ENCODE measurements around the gene STAT2.
"Not testable (repeated sequence)": the region's sequence is repeated elsewhere in the genome, so short reads cannot be mapped to it uniquely, and the experiment has no call there.

STAT2 gene

DNA sequence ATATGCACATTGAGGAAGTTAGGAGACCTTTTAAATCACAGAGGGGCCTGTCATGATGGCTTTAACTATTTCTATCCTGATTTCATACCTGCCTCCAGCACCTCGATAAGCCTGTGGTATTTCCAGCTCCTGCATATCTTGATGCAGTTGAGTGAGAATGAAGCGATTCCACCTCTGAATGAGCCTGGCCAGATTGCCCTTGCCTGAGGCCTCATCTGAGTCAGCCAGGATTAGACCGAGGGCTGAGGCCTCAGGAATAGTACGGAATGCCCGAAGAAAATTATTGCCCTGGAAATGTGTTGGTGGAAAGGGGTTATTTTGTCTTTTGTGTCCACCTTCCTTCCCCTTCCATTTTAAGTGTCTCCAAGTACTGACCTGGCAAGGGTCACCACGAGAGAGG is 35.7 kb downstream of the STAT2 start:
- DNase-seq = no peak

DNA sequence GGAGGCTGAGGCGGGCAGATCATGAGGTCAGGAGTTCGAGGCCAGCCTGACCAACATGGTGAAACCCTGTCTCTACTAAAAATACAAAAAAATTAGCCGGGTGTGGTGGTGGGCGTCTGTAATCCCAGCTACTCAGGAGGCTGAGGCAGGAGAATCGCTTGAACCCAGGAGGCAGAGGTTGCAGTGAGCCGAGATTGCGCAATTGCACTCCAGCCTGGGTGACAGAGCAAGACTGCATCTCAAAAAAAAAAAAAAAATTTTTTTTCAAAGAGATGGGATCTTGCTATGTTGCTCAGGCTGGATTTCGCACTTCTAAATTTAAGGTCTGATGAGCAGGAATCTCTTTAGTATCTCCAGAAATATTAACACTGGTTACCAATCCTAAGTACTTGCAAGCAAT is 38.3 kb downstream of the STAT2 start:
- DNase-seq = not testable (repeated sequence)

DNA sequence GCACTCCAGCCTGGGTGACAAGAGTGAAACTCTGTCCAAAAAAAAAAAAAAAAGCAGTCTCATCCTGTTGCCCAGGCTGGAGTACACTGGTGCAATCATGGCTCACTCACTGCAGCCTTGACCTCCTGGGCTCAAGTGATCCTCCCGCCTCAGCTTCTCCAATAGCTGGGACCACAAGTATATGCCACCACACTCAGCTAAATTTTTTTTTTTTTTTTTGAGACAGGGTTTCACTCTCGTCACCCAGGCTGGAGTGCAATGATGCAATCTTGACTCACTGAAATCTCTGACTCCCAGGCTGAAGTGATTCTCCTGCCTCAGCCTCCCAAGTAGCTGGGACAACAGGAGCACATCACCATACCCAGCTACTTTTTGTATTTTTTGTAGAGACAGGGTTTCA is 38.9 kb downstream of the STAT2 start:
- DNase-seq = no peak

DNA sequence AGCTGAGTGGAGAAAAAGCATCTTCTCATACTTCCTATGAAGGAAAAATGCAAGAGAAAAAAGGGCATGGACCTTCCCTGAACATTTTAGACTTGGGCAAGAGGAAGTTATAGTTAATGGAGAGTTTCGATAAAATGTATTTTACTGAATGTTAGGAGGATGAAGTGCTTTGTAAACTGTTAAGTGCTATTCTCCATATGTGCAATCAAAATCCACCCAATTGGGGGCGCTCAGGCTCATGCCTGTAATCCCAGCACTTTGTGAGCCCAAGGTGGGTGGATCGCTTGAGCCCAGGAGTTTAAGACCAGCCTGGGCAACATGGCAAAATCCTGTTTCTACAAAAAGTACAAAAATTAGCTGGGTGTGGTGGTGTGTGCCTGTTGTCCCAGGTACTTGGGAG is 42.2 kb downstream of the STAT2 start:
- no peak for DNase-seq

DNA sequence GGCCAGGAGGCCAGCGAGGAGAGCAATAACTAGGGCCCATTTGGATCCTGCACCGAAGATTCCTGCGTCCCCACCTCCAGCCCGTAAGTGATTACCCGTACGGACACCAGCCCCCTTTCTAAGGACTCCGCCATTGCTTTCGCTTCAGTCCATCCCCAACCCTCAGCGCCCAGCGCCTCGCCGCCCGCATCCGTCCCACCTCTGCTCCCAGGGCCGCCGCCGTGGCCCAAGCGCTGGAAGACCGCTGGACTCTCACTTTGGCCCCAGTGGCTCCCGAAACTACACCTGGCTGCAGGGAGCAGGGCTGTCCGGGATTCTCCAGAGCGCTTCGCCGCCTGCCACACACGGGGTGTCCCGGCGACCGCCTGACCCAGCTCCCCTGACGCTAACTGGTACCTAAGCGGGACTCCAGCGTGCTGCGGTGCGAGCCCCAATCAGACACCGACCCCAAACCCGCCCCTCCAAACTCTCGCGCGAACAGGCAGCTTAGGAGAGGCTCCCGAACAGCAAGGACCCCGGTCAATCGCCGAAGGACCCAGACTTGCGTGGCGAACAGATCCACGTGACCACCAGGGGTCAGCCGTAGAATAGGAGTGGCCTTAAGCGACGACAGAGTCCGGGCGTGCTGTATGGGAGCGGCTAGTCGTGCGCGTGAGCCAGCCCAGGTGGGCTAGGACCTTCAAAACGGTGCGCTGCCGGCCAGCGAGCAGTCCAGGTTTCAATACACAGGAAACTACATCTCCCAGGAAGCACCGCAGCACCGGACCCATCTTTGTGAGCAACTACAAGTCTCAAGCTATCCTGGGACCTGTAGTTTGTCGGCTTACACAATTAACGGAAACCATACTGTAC is 44.1 kb downstream of the STAT2 start, which contains the start of gene CNPY2:
TSS of gene CNPY2 (minus strand) at position 367 of the 852 bp plus-strand sequence. CDS start 771 bp downstream, outside the sequence.
- DNase-seq = peak; percentile 94

DNA sequence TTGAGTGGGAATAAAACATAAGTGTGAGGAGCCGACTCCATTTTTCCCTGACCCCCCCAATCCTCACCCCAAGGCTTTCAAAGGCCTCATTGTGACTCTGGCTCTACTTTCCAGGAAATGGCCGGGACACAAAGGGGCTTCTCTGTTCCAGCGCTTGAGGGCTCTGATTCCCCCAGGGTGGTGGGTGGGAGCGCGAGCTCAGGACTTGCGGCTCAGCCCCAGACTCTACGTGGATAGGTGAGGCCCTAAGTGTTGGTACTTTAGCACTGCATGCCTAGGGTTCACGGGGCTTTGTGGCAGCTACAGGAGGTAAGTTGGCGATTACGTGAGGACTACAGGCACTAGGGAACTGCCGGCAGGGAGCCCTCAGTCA is 44.7 kb downstream of the STAT2 start:
- no peak for DNase-seq

DNA sequence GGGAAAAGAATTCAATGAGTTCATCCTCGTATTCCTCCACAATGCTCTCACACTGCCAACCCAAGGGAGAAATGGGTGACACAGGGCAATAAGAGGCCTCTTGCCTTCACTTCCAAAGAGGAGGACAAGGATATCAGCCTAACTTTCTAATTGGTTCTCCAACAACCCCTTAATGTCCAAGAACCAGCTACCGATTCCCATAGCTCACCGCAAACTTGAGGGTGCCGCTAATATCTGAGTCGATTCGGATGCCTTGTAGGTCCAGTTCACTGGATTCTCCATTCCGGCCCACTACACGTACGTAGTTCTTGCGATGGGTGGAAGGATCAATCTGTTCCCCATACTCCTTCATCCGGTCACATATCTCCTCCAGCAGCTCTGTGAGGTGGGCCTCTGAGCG is 48.9 kb downstream of the STAT2 start:
- DNase-seq = no peak

DNA sequence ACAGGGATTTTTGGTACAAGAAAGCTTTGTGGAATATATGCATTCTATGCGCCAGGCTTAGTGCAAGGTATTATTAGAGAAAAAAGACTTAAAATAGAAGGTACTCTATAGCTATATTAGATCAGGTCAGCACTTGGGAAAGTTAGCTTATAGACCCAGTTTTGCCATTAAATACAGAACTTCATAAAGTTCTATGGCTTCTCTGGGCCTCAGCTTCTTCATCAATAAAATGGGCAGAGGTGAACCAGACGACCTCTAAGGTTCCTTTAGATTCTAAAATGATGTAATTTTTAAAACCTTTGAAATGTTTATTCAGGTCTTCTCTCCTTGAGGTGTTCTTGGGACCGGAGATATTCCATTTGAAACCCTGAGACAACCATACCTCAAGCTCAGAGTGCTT is 51.2 kb downstream of the STAT2 start:
- no peak for DNase-seq

DNA sequence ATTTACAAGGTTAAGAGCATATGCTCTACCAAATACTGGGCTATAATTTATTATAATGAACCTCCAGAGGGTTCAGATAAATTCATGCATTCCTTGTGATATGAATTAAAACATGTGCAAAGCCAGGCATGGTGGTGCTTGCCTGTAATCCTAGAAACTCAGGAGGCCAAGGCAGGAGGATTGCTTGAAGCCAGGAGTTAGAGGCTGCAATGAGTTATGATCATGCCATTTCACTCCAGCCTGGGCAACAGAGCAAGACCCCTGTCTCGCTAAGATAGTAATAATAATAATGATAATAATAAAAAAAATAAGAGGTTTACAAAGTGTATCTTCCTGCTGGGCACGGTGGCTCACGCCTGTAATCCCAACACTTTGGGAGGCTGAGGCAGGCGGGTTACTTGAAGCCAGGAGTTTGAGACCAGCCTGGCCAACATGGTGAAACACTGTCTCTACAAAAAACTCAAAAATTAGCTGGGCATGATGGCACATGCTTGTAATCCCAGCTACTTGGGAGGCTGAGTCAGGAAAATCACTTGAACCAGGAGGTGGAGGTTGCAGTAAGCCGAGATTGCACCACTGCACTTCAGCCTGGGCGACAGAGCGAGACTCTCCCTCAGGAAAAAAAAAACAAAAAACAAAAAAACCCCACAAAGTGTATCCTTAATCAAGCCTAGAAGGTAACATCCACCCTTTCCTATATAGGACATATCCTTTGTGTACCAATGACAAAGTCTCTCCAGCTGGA is 52.5 kb downstream of the STAT2 start:
- DNase-seq = no peak

DNA sequence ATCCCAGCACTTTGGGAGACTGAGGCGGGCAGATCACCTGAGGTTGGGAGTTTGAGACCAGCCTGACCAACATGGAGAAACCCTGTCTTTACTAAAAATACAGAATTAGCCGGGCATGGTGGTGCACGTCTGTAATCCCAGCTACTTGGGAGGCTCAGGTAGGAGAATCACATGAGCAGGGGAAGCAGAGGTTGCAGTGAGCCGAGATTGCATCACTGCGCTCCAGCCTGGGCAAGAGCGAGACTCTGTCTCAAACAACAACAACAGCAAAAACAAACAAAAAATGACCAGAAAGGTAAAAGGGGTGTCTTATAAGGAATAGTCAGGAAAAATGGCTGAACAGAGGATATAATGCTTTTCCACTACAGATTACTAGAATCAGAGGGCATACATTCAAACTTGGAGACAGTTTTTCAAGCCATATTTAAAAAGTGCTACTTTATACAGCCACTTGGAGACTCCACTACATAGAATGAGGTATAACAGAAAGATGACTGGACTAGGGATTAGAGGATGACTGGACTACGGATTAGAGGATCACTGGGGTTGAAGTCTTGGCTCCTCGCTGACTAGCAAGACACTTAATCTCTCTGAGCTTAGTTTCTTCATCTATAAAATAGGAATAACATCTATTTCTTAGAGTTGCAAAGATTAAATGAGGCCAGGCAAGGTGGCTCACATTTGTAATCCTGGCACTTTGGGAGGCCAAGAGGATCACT is 54.9 kb downstream of the STAT2 start:
- no peak for DNase-seq

DNA sequence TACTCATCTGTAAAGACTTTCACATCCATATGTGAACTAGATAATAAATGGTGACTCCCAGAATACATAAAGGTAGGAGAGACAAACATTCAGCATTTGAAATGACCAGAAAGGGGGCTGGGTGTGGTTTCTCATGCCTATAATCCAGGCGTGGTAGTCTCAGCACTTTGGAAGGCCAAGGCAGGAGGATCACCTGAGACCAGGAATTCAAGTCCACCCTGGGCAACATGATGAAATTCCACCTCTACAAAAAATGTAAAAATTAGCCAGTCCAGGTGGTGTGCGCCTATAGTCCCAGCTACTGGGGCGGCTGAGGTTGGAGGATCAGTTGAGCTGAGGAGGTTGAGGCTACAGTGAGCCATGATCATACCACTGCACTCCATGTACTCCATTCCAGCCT is 55.6 kb downstream of the STAT2 start:
- no peak for DNase-seq

DNA sequence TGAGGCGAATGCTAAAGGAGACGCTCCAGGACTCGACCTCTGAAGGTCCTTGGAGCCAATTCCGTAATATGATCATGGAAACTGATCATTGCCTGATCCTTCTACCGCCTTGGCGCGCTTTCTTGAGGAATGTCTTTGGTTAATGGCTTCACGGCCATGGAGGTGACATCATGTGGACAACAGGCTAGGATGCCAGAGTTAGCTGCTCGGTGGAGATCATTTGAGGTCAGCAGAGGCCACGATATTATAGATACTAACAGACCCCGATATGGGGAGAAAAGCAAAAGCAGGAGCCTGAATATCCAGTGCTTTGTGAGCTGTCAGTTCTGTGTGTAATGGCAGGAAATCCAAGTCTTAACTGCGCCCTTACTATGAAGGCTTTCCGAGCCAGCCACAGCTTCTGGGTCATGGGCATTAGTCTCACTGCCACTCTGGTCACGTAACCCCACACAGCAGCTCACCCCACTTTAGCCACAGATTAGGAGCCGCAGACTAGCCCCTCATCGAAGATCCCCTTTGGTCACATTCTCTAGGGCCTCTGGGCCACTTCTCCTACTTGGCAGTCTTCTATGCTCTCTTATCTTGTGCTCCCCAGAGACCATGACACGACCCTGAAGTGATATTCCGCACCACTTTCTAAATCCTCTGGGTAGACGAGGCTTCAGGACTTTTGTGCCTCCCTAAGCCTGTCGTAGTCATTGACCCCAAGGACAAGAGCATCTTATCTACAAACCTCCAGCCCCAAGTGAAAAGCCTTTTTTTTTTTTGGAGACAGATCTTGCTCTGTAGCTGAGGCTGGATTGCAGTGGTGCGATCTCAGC is 59.1 kb downstream of the STAT2 start:
- DNase-seq = no peak

DNA sequence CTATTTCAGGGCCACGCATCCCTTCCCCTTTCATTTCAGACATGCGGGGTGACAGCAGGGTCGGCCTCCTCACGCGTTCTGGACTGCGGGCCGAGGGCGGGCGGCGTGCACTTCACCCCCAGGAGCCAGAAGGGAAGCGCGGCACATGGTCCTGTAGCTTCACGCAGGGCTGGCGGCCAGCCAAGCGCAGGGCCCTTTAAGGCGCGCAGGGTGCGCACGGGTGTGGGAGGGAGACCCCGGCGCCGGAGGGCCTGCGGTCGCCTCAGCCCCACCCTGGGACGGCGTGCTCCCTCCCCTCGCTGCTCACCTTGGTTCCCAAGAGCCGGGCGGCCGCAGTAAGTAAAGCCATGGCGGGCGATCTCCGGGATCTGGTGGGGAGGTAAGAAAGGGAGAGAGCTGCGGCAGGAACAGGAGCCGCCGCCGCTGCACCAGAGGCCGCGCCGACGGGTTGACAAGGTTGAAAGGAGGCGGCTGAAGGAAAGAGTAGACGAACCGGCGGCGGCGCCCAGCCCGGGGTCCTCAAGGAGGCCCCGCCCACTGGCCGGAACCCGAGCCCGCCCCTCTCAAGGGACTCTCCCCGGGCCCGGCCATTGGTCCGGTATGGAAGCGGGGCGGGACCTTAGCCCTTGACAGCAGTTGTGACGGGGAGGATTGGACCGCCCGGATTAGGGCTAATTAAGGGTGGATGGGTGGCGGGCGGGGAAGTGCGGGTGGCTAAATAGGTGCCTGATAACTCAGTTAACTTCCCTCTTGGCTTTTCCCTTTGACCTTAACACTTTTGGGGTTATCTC is 59.9 kb downstream of the STAT2 start, which contains the start of gene CS:
TSS of gene CS (minus strand) at position 478 of the 791 bp plus-strand sequence. CDS start at position 349, 129 bp downstream.
- peak; percentile 97 for DNase-seq

DNA sequence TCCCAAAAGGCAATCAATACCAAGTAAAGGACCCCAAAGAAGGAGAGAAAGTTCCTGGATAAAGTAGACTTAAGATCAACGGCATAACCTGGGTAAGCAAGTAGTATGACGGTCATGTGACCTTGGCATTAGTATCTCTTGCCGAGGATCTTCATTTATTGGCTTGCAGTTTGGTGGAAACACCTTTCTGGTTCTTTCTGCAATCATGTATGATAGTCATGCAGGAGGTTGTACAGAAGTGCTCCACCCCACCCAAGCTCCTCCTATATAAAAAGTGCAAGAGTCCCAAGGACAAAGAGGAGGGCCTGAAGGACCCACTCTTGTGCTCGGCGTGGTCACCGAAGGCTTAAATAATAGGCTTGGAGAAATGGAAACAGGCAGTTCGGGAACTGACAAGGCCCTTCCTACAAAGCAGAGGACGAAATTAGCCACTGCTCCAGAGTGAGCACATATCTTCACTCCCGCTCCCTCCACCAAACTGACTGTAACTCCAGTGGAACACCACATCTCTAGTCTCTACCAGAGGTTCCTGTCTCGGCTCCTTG is 60.5 kb downstream of the STAT2 start:
- no peak for DNase-seq

DNA sequence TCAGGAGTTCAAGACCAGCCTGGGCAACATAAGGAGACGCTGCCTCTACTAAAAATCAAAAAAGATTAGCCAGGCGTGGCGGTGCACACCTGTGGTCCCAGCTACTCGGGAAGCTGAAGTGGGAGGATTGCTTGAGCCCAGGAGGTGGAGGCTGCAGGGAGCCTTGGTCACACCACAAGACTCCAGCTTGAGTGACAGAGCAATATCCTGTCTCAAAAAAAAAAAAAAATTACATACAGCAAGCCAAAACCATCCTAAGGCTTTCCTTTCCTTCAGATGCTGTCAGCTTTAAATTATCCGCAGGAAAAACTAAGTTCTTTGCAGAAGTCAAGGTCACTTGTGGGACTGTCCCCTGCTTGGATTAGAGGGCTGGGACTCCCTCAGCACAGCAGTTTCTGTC is 61.1 kb downstream of the STAT2 start:
- no peak for DNase-seq

DNA sequence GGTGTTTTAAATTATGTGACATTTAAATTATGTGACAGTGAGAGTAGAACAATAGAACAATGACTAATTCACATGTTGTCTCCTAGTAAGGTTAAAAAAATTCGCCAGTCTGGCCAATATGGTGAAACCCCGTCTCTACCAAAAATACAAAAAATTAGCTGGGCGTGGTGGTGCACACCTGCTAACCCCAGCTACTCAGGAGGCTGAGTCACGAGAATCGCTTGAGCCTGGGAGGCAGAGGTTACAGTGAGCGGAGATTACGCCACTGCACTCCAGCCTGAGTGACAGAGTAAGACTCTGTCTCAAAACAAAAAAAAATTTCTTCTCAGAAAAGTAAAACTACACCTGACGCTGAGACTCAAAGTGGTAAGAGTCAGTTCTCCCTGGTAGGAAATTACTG is 62.5 kb downstream of the STAT2 start:
- DNase-seq = no peak

DNA sequence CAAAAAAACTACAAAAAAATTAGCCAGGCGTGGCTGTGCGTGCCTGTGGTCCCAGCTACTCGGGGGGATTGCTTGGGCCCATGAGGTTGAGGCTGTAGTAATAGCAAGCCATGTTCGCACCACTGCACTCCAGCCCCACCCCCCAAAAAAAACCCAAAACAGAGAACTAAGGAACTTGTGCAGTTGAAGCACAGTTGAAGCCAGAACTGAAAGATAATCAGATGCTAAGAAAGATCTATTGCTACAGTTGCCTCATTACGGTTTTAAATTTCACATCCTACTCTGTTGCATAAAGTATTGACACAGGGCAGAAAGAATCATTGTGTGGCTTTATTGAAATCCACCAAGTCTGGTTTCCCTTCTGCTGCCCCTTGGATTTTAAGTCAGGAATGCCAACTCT is 63.6 kb downstream of the STAT2 start:
- DNase-seq = no peak

DNA sequence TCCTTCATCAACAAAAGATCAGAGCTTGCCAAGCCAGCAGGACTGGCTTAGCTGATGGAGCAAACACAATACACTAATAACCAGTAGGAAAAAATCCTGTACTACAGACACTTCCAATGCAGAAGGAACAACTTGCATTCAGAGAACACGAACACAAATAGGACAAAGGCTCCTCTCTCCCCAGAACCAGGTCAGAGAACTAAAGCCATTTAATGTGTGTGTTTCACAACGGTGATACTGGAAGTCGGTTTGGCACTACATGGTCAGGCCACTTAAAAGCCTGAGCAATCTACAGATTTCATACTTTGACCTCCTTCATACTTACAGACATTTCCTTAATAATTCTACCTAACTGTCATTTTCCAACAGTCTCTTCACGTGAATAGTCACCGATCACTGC is 66.1 kb downstream of the STAT2 start:
- DNase-seq = no peak

Measured in T1000 (cell line).